Liver (tissue), 9 donors: ENCODE data around the gene PALD1. TPM values are rescaled to one million over a fixed set of nuclear protein-coding genes. Genes with fewer than 3 reads are reported as not detected.
A peak's percentile ranks its signal among the peaks of the same experiment; 100 is the strongest.

Experiments
- DNase-seq: peaks from one replicate; pipeline ENCODE4 v3.0.0-alpha.2; 2017; ENCODE audit warnings: low spot score
- H3K27ac ChIP-seq, 2 donors: one replicate each; pipeline ENCODE4 v1.7.0; 2013; ENCODE audit warnings: inconsistent platforms in 2 of 2, low read length in 2 of 2, control low read depth in 1 of 2, low read depth in 1 of 2, mild to moderate bottlenecking in 1 of 2
- H3K27me3 ChIP-seq, 4 donors: one replicate each; pipeline versions ENCODE4 v1.6.1 to v1.7.0; 2013; ENCODE audit warnings: low read length in 3 of 4, inconsistent platforms in 1 of 4, mild to moderate bottlenecking in 1 of 4, moderate library complexity in 1 of 4; ENCODE audit not compliant: control insufficient read depth in 4 of 4, insufficient read depth in 4 of 4
- H3K36me3 ChIP-seq, 4 donors: one replicate each; pipeline versions ENCODE4 v1.6.1 to v1.7.0; 2013; ENCODE audit warnings: low read length in 3 of 4, mild to moderate bottlenecking in 3 of 4, low read depth in 1 of 4, moderate library complexity in 1 of 4; ENCODE audit not compliant: control insufficient read depth in 4 of 4, insufficient read depth in 3 of 4
- H3K4me1 ChIP-seq, 4 donors: one replicate each; pipeline versions ENCODE4 v1.6.1 to v1.7.0; 2013; ENCODE audit warnings: low read length in 3 of 4, mild to moderate bottlenecking in 3 of 4, moderate library complexity in 1 of 4; ENCODE audit not compliant: control insufficient read depth in 4 of 4, insufficient read depth in 4 of 4
- H3K4me3 ChIP-seq, 3 donors: one replicate each; pipeline versions ENCODE4 v1.6.1 to v1.7.0; 2013; ENCODE audit warnings: low read length in 3 of 3, control low read depth in 1 of 3, low read depth in 1 of 3, mild to moderate bottlenecking in 1 of 3
- H3K9ac ChIP-seq, 2 donors: one replicate each; pipeline ENCODE4 v1.7.0; 2013; ENCODE audit warnings: low read length in 2 of 2, mild to moderate bottlenecking in 2 of 2, moderate library complexity in 2 of 2, control low read depth in 1 of 2, low read depth in 1 of 2
- H3K9me3 ChIP-seq, 4 donors: one replicate each; pipeline versions ENCODE4 v1.6.1 to v1.7.0; 2013; ENCODE audit warnings: low read length in 3 of 4; ENCODE audit not compliant: control insufficient read depth in 4 of 4
- ATF3 ChIP-seq: IDR thresholded peaks from 2 replicates; pipeline ENCODE4 v1.6.1; 2016; ENCODE audit warnings: antibody characterized with exemption
- CTCF ChIP-seq: fragments of 150-350 bp; IDR thresholded peaks from 2 replicates; pipeline ENCODE4 v1.5.1; 2017; ENCODE audit warnings: improper control_type of control experiment, low read depth, low read length; ENCODE audit not compliant: missing input control
- EGR1 ChIP-seq, 2 donors: IDR thresholded peaks; 2 replicates each; pipeline ENCODE4 v1.6.1; 2016 to 2018; ENCODE audit warnings: antibody characterized with exemption in 2 of 2, low read depth in 2 of 2
- FOXA2 ChIP-seq: IDR thresholded peaks from 2 replicates; pipeline ENCODE4 v1.6.1; 2016; ENCODE audit warnings: antibody characterized with exemption
- GABPA ChIP-seq, 2 donors: IDR thresholded peaks in 1 of 2; conservative IDR thresholded peaks in 1 of 2; 2 replicates each; pipeline ENCODE4 v1.6.1; 2016; ENCODE audit warnings: antibody characterized with exemption in 2 of 2, mild to moderate bottlenecking in 1 of 2, moderate library complexity in 1 of 2
- HNF4A ChIP-seq, 2 donors: conservative IDR thresholded peaks; 2 replicates each; pipeline ENCODE4 v1.6.1; 2016; ENCODE audit warnings: antibody characterized with exemption in 2 of 2, mild to moderate bottlenecking in 2 of 2
- HNF4G ChIP-seq: IDR thresholded peaks from 2 replicates; pipeline ENCODE4 v1.6.1; 2016; ENCODE audit warnings: antibody characterized with exemption
- JUND ChIP-seq, 2 donors: IDR thresholded peaks; 2 replicates each; pipeline ENCODE4 v1.6.1; 2016; ENCODE audit warnings: antibody characterized with exemption in 2 of 2
- MAX ChIP-seq: IDR thresholded peaks from 2 replicates; pipeline ENCODE4 v1.6.1; 2016; ENCODE audit warnings: antibody characterized with exemption
- NR2F2 ChIP-seq: IDR thresholded peaks from 2 replicates; pipeline ENCODE4 v1.6.1; 2016; ENCODE audit warnings: antibody characterized with exemption
- RAD21 ChIP-seq, 2 donors: IDR thresholded peaks; 2 replicates each; pipeline ENCODE4 v1.6.1; 2016; ENCODE audit warnings: antibody characterized with exemption in 2 of 2, mild to moderate bottlenecking in 2 of 2
- REST ChIP-seq: IDR thresholded peaks from 2 replicates; pipeline ENCODE4 v1.6.1; 2016; ENCODE audit warnings: antibody characterized with exemption, mild to moderate bottlenecking
- RXRA ChIP-seq, 2 donors: IDR thresholded peaks; 2 replicates each; pipeline ENCODE4 v1.6.1; 2017 to 2018; ENCODE audit warnings: antibody characterized with exemption in 2 of 2, mild to moderate bottlenecking in 1 of 2
- SP1 ChIP-seq: IDR thresholded peaks from 2 replicates; pipeline ENCODE4 v1.6.1; 2018; ENCODE audit warnings: antibody characterized with exemption, mild to moderate bottlenecking
- TAF1 ChIP-seq: conservative IDR thresholded peaks from 2 replicates; pipeline ENCODE4 v1.6.1; 2016; ENCODE audit warnings: antibody characterized with exemption, mild to moderate bottlenecking
- YY1 ChIP-seq: IDR thresholded peaks from 2 replicates; pipeline ENCODE4 v1.6.1; 2016; ENCODE audit warnings: antibody characterized with exemption, mild to moderate bottlenecking
- ZBTB33 ChIP-seq: IDR thresholded peaks from 2 replicates; pipeline ENCODE4 v1.6.1; 2016; ENCODE audit warnings: antibody characterized with exemption
- WGBS: extraction: QIAGEN DNeasy Blood & Tissue Kit; methylation state at CpG from one replicate; pipeline ENCODE4 v1.1.7; 2013; 5-methylcytosine and 5-hydroxymethylcytosine counted together
- polyA plus RNA-seq, 2 donors: library from polyadenylated mRNA; stranded (reverse) in 1 of 2; unstranded in 1 of 2; fragments of 200-250 nt in 1 of 2; fragments of >200 nt in 1 of 2; fragmentation: Nextera tagmentation in 1 of 2; extraction: Ambion mirVana in 1 of 2; gene quantifications; one replicate each; pipeline versions ENCODE4 v1.2.1 to v1.2.3, GENCODE V29; 2013 to 2015
- total RNA-seq, 2 donors: library from RNA; depleted of rRNA; stranded (reverse); fragments of >200 nt; gene quantifications; one replicate each; pipeline ENCODE4 v1.2.3, GENCODE V29; 2014
- donor health status: healthy.
- donor health status: healthy.
- donor health status: healthy.
- donor health status: healthy.
- donor health status: healthy.

PALD1 gene
- total and polyA plus RNA-seq, 4 donors, result 0.72 to 4.2 (median 1.4) TPM

- Histone ChIP-seq H3K27ac (no peak overlapping the region), H3K27me3 (no peaks in the 10 kb centered on the region), H3K36me3 (no peaks in the 10 kb centered on the region), H3K4me1 (peaks cover 0 to 9% (median 3%) of the 10 kb centered on the region in 4 donors), H3K9me3 (no peaks in the 10 kb centered on the region), H3K9ac (no peak overlapping the region), H3K4me3 (no peak overlapping the region)
- TF ChIP-seq HNF4G (no peak), GABPA (IDR thresholded peaks at IDR 0.05 in 1 of 2, conservative IDR thresholded peaks at IDR 0.05 in 1 of 2) (no peak), SP1 (no peak), ZBTB33 (no peak), CTCF (peak; percentile 39), EGR1 (IDR thresholded peaks at IDR 0.05; ENCODE audit: low read depth in 2 of 2) (no peak), FOXA2 (no peak), HNF4A (conservative IDR thresholded peaks at IDR 0.05) (no peak), RAD21 (IDR thresholded peaks at IDR 0.05) (peak; percentile 60 to 77), MAX (no peak), REST (no peak), NR2F2 (no peak)
- peak; percentile 42 for DNase-seq
- WGBS, result 72% methylated on average over 17 of the region's 17 CpGs
These were observed 61.7 kb downstream of the PALD1 start for GRCh38 chr10:70540089-70540788.

- DNase-seq, result no peak
- H3K4me3 ChIP-seq, result no peak overlapping the region
- WGBS, result 83% methylated on average over 15 of the region's 15 CpGs
- peaks cover 0 to 9% (median 3%) of the 10 kb centered on the region in 4 donors for H3K4me1 ChIP-seq
- H3K27ac ChIP-seq, result no peak overlapping the region
- H3K9me3 ChIP-seq, result no peaks in the 10 kb centered on the region
- no peaks in the 10 kb centered on the region for H3K36me3 ChIP-seq
- H3K9ac ChIP-seq, result no peak overlapping the region
- no peaks in the 10 kb centered on the region for H3K27me3 ChIP-seq
- TF ChIP-seq SP1 (no peak), EGR1 (IDR thresholded peaks at IDR 0.05; ENCODE audit: low read depth in 2 of 2) (no peak), ZBTB33 (no peak), HNF4A (conservative IDR thresholded peaks at IDR 0.05) (no peak), YY1 (no peak), CTCF (no peak), TAF1 (no peak), GABPA (IDR thresholded peaks at IDR 0.05 in 1 of 2, conservative IDR thresholded peaks at IDR 0.05 in 1 of 2) (no peak), RXRA (IDR thresholded peaks at IDR 0.05) (no peak), FOXA2 (no peak), ATF3 (no peak), JUND (IDR thresholded peaks at IDR 0.05) (no peak)
These were observed 62.3 kb downstream of the PALD1 start for GRCh38 chr10:70540789-70541360.
